ENCODE data around the gene BDNF.

DNA sequence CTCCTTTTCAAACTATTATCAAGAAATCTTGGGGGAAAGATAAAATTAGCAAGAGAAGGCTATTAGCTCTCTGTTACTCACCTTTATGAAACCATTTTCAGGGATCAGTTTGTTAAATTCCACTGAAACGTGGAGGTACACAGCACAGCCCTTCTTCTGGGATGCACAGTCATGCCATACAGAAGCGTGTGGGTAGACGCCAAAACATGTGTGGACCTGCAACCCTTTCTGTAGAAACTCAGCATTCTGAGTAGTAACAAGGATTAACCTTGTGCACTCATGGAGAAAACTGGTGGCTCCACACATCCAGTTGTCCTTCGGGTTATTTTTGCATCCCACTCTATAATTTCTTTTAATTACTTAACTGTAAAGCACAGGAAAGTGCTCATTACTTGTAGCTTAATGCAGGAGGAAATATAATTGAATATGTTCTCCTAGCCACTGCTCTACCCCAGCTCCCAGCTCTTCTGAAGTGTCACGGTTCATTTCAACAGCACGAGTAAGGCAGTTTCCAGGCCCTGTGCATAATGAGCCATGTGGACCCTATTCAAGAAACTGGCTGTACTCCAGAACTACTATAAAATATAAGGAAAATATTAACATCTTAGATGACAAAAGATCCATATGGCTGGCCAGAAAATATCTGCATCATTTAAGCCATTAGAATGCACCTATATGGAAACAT, 26.1 kb downstream of the BDNF start:
- TF ChIP-seq, protein P1, sequence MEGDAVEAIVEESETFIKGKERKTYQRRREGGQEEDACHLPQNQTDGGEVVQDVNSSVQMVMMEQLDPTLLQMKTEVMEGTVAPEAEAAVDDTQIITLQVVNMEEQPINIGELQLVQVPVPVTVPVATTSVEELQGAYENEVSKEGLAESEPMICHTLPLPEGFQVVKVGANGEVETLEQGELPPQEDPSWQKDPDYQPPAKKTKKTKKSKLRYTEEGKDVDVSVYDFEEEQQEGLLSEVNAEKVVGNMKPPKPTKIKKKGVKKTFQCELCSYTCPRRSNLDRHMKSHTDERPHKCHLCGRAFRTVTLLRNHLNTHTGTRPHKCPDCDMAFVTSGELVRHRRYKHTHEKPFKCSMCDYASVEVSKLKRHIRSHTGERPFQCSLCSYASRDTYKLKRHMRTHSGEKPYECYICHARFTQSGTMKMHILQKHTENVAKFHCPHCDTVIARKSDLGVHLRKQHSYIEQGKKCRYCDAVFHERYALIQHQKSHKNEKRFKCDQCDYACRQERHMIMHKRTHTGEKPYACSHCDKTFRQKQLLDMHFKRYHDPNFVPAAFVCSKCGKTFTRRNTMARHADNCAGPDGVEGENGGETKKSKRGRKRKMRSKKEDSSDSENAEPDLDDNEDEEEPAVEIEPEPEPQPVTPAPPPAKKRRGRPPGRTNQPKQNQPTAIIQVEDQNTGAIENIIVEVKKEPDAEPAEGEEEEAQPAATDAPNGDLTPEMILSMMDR (IDR thresholded peaks at IDR 0.05) = no peak
- TF ChIP-seq POLR2A (IDR thresholded peaks at IDR 0.05) = no peak
- TF ChIP-seq EP300 (IDR thresholded peaks at IDR 0.05) = no peak
